ENCODE measurements around the gene INHBC. TPM values are rescaled to one million over a fixed set of nuclear protein-coding genes. Genes with fewer than 3 reads are reported as not detected.

The INHBC gene
- total and polyA plus RNA-seq, 8 donors: 0.37 TPM; not detected in 7

DNA sequence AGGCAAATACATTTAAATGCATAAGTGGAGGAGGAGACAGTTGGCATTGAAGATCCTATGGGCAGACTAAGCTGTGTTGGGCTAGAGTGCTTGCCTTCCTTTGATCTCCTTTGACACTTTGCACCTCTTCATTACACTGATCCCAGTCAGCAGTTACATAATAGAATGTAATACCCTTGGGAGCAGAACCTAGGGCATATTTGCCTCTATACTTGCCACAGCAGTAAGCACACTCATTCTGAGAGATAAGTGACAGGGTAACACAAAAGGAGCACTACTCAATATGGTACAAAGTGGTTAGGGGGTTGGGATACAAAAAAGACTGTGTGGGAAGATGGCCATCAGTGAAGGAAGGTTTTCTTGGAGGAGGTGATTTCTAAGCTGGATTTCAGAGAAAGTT lies 62.2 kb downstream of the INHBC start:
- no peak overlapping the region for H3K4me3 ChIP-seq
- peaks cover 43 to 87% (median 84%) of the 10 kb centered on the region in 4 donors for H3K36me3 ChIP-seq
- DNase-seq: no peak
- H3K4me1 ChIP-seq: no peaks in the 10 kb centered on the region
- H3K27me3 ChIP-seq: no peaks in the 10 kb centered on the region
- no peak overlapping the region for H3K27ac ChIP-seq
- TF ChIP-seq POLR2A (IDR thresholded peaks at IDR 0.05) (no peak), POLR2AphosphoS5 (IDR thresholded peaks at IDR 0.05) (no peak), EP300 (IDR thresholded peaks at IDR 0.05) (no peak)
- TF ChIP-seq, protein P1, sequence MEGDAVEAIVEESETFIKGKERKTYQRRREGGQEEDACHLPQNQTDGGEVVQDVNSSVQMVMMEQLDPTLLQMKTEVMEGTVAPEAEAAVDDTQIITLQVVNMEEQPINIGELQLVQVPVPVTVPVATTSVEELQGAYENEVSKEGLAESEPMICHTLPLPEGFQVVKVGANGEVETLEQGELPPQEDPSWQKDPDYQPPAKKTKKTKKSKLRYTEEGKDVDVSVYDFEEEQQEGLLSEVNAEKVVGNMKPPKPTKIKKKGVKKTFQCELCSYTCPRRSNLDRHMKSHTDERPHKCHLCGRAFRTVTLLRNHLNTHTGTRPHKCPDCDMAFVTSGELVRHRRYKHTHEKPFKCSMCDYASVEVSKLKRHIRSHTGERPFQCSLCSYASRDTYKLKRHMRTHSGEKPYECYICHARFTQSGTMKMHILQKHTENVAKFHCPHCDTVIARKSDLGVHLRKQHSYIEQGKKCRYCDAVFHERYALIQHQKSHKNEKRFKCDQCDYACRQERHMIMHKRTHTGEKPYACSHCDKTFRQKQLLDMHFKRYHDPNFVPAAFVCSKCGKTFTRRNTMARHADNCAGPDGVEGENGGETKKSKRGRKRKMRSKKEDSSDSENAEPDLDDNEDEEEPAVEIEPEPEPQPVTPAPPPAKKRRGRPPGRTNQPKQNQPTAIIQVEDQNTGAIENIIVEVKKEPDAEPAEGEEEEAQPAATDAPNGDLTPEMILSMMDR (IDR thresholded peaks at IDR 0.05): no peak
- H3K9me3 ChIP-seq: no peaks in the 10 kb centered on the region
- intact Hi-C loops (cut with DNase I; ENCODE audit: low total_unique reads): no loop called here

DNA sequence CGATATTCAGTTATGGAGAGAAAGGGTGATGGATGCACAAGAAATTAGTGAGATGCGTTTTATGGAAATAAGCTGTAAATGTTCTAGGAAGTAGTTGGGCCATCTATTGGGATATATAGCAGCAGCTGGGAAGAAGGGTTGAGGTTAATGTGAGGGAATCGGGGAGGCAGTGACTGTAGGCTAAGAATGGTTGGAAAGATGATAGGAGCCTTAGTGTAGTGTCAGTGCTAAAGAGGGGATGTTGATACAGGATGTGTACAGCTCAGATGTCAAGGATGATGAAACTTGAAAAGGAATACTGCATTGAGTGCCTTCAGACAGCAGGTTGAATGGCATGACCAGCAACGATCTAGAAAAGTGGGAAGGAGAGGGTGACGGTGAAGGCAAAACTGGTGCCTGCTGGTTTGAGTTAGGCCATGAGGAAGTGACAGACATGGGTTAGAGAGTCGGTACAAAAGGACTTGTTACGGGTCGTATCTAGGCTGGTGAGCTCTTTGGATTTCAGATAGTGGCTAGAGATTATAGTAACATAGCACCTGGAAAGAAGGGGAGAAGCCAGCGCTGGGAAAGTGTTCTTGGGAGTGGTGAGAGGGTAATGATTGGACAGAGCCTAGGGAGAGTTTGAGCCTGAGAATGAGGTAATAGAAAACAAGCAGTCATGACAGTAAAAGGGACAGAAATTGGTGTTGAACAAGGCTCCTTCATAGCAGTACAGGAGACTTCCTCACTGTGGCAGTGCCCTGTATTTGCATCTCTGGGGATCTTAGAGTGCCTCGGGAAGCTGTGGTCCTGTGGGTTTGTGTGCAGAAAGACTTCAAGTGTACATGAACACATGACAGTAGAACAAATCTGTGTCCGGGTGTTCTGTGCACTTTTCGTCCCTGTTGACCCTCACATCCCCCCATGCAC lies 62.9 kb downstream of the INHBC start:
- no peaks in the 10 kb centered on the region for H3K27me3 ChIP-seq
- TF ChIP-seq POLR2AphosphoS5 (IDR thresholded peaks at IDR 0.05): no peak
- TF ChIP-seq, protein P1 (IDR thresholded peaks at IDR 0.05): no peak
- 89 to 94% (median 93%) methylated on average over 12 of the region's 12 CpGs for WGBS, 5 donors
- DNase-seq: no peak
- no peaks in the 10 kb centered on the region for H3K4me1 ChIP-seq
- no peaks in the 10 kb centered on the region for H3K9me3 ChIP-seq
- H3K36me3 ChIP-seq: peaks cover 47 to 87% (median 84%) of the 10 kb centered on the region in 4 donors
- no peak overlapping the region for H3K27ac ChIP-seq
- intact Hi-C loops (cut with DNase I; ENCODE audit: low total_unique reads): no loop called here
- H3K4me3 ChIP-seq: no peak overlapping the region

DNA sequence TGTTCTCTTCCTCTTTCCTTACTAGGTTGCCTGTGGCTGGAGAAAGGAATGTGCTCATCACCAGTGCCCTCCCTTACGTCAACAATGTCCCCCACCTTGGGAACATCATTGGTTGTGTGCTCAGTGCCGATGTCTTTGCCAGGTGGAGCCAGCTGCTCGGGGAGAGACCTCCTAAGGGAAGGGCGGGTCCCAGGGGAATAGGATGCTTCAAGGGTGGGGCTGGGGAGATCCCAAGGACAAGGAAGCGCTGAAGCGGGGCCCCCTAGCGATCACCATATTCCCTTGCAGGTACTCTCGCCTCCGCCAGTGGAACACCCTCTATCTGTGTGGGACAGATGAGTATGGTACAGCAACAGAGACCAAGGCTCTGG lies 63.5 kb downstream of the INHBC start:
- H3K4me3 ChIP-seq: no peak overlapping the region
- intact Hi-C loops (cut with DNase I; ENCODE audit: low total_unique reads): no loop called here
- no peaks in the 10 kb centered on the region for H3K9me3 ChIP-seq
- WGBS, 5 donors: 82 to 92% (median 84%) methylated on average over 8 to 9 of the region's 9 CpGs
- no peaks in the 10 kb centered on the region for H3K4me1 ChIP-seq
- TF ChIP-seq POLR2AphosphoS5 (IDR thresholded peaks at IDR 0.05): no peak
- TF ChIP-seq, protein P1 (IDR thresholded peaks at IDR 0.05): no peak
- H3K36me3 ChIP-seq: peaks cover 42 to 87% (median 85%) of the 10 kb centered on the region in 4 donors
- DNase-seq: no peak
- no peak overlapping the region for H3K27ac ChIP-seq
- H3K27me3 ChIP-seq: no peaks in the 10 kb centered on the region

DNA sequence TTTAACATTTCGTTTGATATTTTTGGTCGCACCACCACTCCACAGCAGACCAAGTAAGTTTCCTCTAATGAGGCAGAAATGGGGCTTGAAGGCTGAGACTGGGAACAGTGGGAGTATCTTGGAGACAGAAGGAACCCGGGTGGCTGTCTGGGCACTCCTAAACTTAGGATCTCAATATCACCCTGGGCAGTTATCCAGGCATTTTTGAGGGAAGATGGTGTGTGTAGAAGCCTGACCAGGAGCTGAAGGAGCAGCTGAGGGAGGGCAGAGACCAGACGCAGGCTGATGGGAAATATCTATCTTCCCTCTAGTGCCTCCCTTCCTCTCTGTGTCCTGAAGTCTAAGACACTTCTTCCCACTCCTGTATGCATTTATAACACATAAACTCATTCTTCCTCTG lies 64.0 kb downstream of the INHBC start:
- peaks cover 47 to 92% (median 89%) of the 10 kb centered on the region in 4 donors for H3K36me3 ChIP-seq
- DNase-seq: no peak
- 88 to 98% (median 96%) methylated on average over 4 of the region's 4 CpGs for WGBS, 5 donors
- no peaks in the 10 kb centered on the region for H3K9me3 ChIP-seq
- TF ChIP-seq POLR2AphosphoS5 (IDR thresholded peaks at IDR 0.05): no peak
- TF ChIP-seq, protein P1 (IDR thresholded peaks at IDR 0.05): no peak
- TF ChIP-seq EP300 (IDR thresholded peaks at IDR 0.05): no peak
- TF ChIP-seq POLR2A (IDR thresholded peaks at IDR 0.05): no peak
- H3K4me1 ChIP-seq: no peaks in the 10 kb centered on the region
- intact Hi-C loops (cut with DNase I; ENCODE audit: low total_unique reads): no loop called here
- no peak overlapping the region for H3K27ac ChIP-seq
- no peaks in the 10 kb centered on the region for H3K27me3 ChIP-seq
- H3K4me3 ChIP-seq: no peak overlapping the region

All from stomach (tissue), 9 donors.